ENCODE results near the gene MAP2K4. TPM values are rescaled to one million over a fixed set of nuclear protein-coding genes. Genes with fewer than 3 reads are reported as not detected.

Gene MAP2K4
- total RNA-seq (2021; fragmentation: NEBNext Ultra II Directional; extraction: Animal tissue kit (Norgen Biotek cat#: 25700)) (37.3 and 39.1 TPM in 2 replicates), polyA plus RNA-seq (2011; rRNA removed) (6.7 and 14.2 TPM in 2 replicates), polyA minus RNA-seq (2011; rRNA and poly(A)+ RNA removed) (26.5 and 38.3 TPM in 2 replicates)
- 14.1 TPM for polyA plus RNA-seq (2011; cell fraction: cytosol; rRNA removed)
- polyA plus RNA-seq (2011; cell fraction: nucleus; rRNA removed) = 7.9 TPM
- 13.7 to 22.6 TPM (median 16.6 TPM) in 4 replicates for polyA plus RNA-seq (2012, experiment 1 of 2)
- polyA plus RNA-seq (2012, experiment 2 of 2) = 1.6 TPM
- 16.6 TPM for polyA plus RNA-seq (2013, experiment 1 of 2)
- 17.9 TPM for polyA plus RNA-seq (2013, experiment 2 of 2)
- polyA minus RNA-seq (2011; cell fraction: cytosol; rRNA and poly(A)+ RNA removed) = 12.8 TPM
- 26.2 TPM for polyA minus RNA-seq (2011; cell fraction: nucleus; rRNA and poly(A)+ RNA removed)
- long read RNA-seq, experiment 1, transcript MAP2K4-201 (11 exons, 3,826 nt) = major isoform, 5 of 27 reads
- long read RNA-seq, experiment 1, partial matches to known transcripts = 17 of 27 reads
- long read RNA-seq, experiment 1, other reads (novel, unspliced or antisense) = 2 of 27 reads
- long read RNA-seq, experiment 2, partial matches to known transcripts = 1 of 3 reads
- long read RNA-seq, experiment 2, other reads (novel, unspliced or antisense) = 2 of 3 reads

DNA sequence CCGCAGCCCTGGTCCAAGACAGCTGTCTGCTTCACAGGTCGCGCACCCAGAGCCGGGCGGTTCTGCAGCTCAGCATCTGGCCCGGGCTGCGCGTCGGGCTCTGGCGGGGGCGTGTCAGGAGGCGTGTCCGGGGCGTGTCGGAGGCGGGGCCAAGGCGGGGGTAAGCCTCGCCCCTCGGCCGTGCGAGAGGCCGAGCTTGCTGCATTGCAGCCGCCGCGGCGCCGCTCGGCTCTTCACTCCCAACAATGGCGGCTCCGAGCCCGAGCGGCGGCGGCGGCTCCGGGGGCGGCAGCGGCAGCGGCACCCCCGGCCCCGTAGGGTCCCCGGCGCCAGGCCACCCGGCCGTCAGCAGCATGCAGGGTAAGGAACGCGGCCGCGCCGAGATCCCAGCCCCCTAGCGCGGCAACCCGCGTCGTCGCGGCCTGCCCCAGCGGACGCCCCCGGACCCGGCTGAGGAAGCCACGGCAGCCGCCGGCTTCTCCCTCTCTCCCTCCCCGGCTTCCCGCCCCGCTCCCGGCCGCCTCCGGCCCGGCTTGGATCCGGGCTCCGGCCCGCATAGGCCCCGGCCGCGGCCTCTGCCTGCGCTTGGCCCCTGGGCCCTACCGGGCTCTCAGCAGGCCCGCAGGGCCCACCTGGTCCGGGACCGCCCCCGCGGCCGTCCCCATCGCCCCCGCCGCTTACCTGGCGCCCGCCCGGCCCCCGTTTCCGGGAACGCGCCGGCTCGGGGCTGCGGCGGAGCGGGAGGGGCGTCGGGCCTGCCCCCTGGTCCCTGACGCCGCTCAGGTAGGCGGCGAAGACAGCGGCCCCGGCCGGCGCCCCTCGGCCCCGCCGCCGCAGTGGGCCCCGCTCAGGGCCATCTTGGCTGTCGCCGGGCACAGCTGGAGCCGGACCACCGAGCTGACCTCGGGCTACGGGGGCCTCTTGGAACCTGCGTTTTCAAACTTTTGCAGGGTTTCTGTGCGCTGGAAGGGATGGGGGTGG lies at the start of gene MAP2K4:
TSS of gene MAP2K4 (plus strand) at position 236 of the 981 bp plus-strand sequence. CDS start at position 246, 10 bp downstream.
- Histone ChIP-seq H3K23ac (ENCODE audit: insufficient read length) (no peak within 1 kb of the TSS), H2BK120ac (replicated peaks; ENCODE audit: low read depth, low read length) (peak within 1 kb of the TSS; percentile 87), H3K56ac (replicated peaks; ENCODE audit: insufficient read length, low read depth, low read length) (no peak within 1 kb of the TSS), H2BK15ac (ENCODE audit: low read length) (no peak within 1 kb of the TSS), H3K4me1 (replicated peaks in 1 of 4; ENCODE audit: control insufficient read depth in 3 of 4, insufficient read depth in 4 of 4, low read length in 3 of 4) (peaks cover 0 to 3% (median 0%) of the 10 kb centered on the region in 4 experiments; a peak in 3 of 7 replicates), H3K18ac (ENCODE audit: extremely low read depth, low read length) (0 out of 2 replicates have a peak within 1 kb of the TSS, but pooled peaks have one; percentile 65), H2AFZ (ENCODE audit: low read length) (peak within 1 kb of the TSS; percentile 94), H3K9me3 (ENCODE audit: insufficient read depth in 2 of 2, low read depth in 1 of 2, low read length in 1 of 2) (no peaks in the 10 kb centered on the region), H3K4me2 (ENCODE audit: insufficient read depth in 1 of 2, low read depth in 2 of 2, low read length in 2 of 2) (peak within 1 kb of the TSS; percentile 66 to 74), H4K20me1 (replicated peaks in 1 of 2; ENCODE audit: control insufficient read depth in 1 of 2, insufficient read depth in 2 of 2, low read length in 2 of 2) (peaks cover 8 to 10% of the 10 kb centered on the region in 2 experiments), H3K9ac (replicated peaks in 1 of 4; ENCODE audit: extremely low read depth in 1 of 4, low read depth in 3 of 4, low read length in 3 of 4) (peak within 1 kb of the TSS; percentile 58 to 99 (median 80)), H2BK20ac (ENCODE audit: low read length) (no peak within 1 kb of the TSS), H3K14ac (ENCODE audit: insufficient read length) (no peak within 1 kb of the TSS), H3K4ac (replicated peaks; ENCODE audit: insufficient read length, low read depth, low read length) (no peak within 1 kb of the TSS), H4K5ac (ENCODE audit: insufficient read length, low read depth, low read length) (no peak within 1 kb of the TSS), H3K27ac (ENCODE audit: low read depth, low read length) (peak within 1 kb of the TSS; percentile 76), H3K79me1 (ENCODE audit: low read depth, low read length) (no peaks in the 10 kb centered on the region; the same call in none of the 2 replicates), H2AK5ac (ENCODE audit: low read depth, low read length) (no peak within 1 kb of the TSS), H3K36me3 (ENCODE audit: control insufficient read depth in 2 of 4, insufficient read depth in 4 of 4, low read length in 3 of 4) (no peaks in the 10 kb centered on the region), H4K8ac (ENCODE audit: extremely low read depth, insufficient read depth, low read length) (peak within 1 kb of the TSS; percentile 85; the same call in 1 of the 2 replicates), H2BK12ac (ENCODE audit: low read depth, low read length) (no peak within 1 kb of the TSS), H4K91ac (replicated peaks; ENCODE audit: insufficient read length, low read length) (no peak within 1 kb of the TSS), H3K4me3 (ENCODE audit: extremely low read depth in 1 of 4, insufficient read depth in 2 of 4, low read depth in 3 of 4, low read length in 4 of 4) (peak within 1 kb of the TSS; percentile 68 to 85 (median 77)), H3K23me2 (ENCODE audit: low read depth, low read length) (peaks cover 2% of the 10 kb centered on the region; the same call in 1 of the 2 replicates), H3K27me3 (replicated peaks in 1 of 4; ENCODE audit: control insufficient read depth in 3 of 4, extremely low read depth in 1 of 4, insufficient read depth in 3 of 4, low read length in 3 of 4) (no peaks in the 10 kb centered on the region; a peak in 1 of 7 replicates), H3K79me2 (ENCODE audit: control insufficient read depth in 1 of 2, insufficient read depth in 2 of 2, low read length in 2 of 2) (peaks cover 0 to 46% of the 10 kb centered on the region in 2 experiments; a peak in 3 of 4 replicates), H2BK5ac (ENCODE audit: low read depth, low read length) (no peak within 1 kb of the TSS)
- no peak for FAIRE-seq
- WGBS, 2 experiments (ENCODE audit: extremely low coverage in 1 of 2, insufficient coverage in 1 of 2, insufficient read length in 1 of 2, insufficient replicate concordance in 2 of 2, low coverage in 1 of 2, low lambda C conversion rate in 2 of 2, missing lambda C conversion rate in 1 of 2) = 1% methylated on average over 69 of the region's 123 CpGs; no CpG with 5 or more reads in 1 of the 2 experiments
- peak; percentile 83 to 99 for DNase-seq (ENCODE audit: low read depth in 1 of 2, low spot score in 2 of 2)
- ChIA-PET POLR2A (ENCODE audit: partially characterized antibody) (interaction anchor here (0.7 to 4.8 kb wide), 22 partner anchors 8 to 1273 kb away, joined by 3 to 49 read pairs (median 6); partner anchors contain the start of gene ZNF18), CTCF (ENCODE audit: partially characterized antibody) (interaction anchor here (0.5 to 1.0 kb wide), 2 partner anchors 32 to 276 kb away, joined by 3 read pairs; no protein-coding TSS in a partner anchor)
- no peak for TF ChIP-seq JUND (IDR thresholded peaks at IDR 0.05; ENCODE audit: low read length)
- TF ChIP-seq CTBP2 (IDR thresholded peaks at IDR 0.05; ENCODE audit: borderline replicate concordance, insufficient read depth, insufficient read length, low read length) = no peak
- peak; percentile 29 to 50; a peak in 1 of 4 replicates for TF ChIP-seq SIN3A (conservative IDR thresholded peaks at IDR 0.05 in 1 of 2, IDR thresholded peaks at IDR 0.05 in 1 of 2; ENCODE audit: low read depth in 1 of 2, low read length in 2 of 2)
- TF ChIP-seq NANOG (IDR thresholded peaks at IDR 0.05; ENCODE audit: insufficient read depth, low read depth, low read length, poor library complexity, severe bottlenecking) = no peak
- TF ChIP-seq, protein P1, sequence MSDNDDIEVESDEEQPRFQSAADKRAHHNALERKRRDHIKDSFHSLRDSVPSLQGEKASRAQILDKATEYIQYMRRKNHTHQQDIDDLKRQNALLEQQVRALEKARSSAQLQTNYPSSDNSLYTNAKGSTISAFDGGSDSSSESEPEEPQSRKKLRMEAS (IDR thresholded peaks at IDR 0.05) = 0 out of 2 replicates have a peak, but pooled peaks have one; percentile 28
- TF ChIP-seq GTF2F1 (IDR thresholded peaks at IDR 0.05; ENCODE audit: borderline replicate concordance, low read depth, low read length) = peak; percentile 68; the same call in 1 of the 2 replicates
